HG02852 (cell line): ENCODE data around the gene ATG12.
"Not testable (repeated sequence)": the region's sequence is repeated elsewhere in the genome, so short reads cannot be mapped to it uniquely, and the experiment has no call there.

Experiments
- ATAC-seq: cut with Tn5 transposase; IDR thresholded peaks from one replicate; pipeline ENCODE4 v1.9.1; 2021; ENCODE audit warnings: mild to moderate bottlenecking, moderate library complexity; ENCODE audit not compliant: unreplicated experiment

ATG12 gene

GRCh38 chr5:115841382-115842088, at the start of gene ATG12, which contains the start of gene AP3S1:
ATG12 (minus strand) TSS chr5:115841565; CDS start chr5:115841552, 13 bp downstream.
AP3S1 (plus strand) TSS chr5:115841935; CDS start chr5:115842038, 103 bp downstream.
- peak; percentile 83 for ATAC-seq

GRCh38 chr5:115888027-115888426, 46.7 kb upstream of the ATG12 start:
- ATAC-seq, result no peak

- ATAC-seq, result not testable (repeated sequence)
Observed at GRCh38 chr5:115885208-115885607, 43.8 kb upstream of the ATG12 start.

GRCh38 chr5:115884704-115885103, 43.3 kb upstream of the ATG12 start:
- no peak for ATAC-seq

- ATAC-seq, result not testable (repeated sequence)
Observed at GRCh38 chr5:115882434-115882833, 41.1 kb upstream of the ATG12 start.

- not testable (repeated sequence) for ATAC-seq
Observed at GRCh38 chr5:115877342-115877741, 36.0 kb upstream of the ATG12 start.

- ATAC-seq, result no peak
Observed at GRCh38 chr5:115875447-115875846, 34.1 kb upstream of the ATG12 start.

- ATAC-seq, result no peak
Observed at GRCh38 chr5:115873392-115873791, 32.0 kb upstream of the ATG12 start.

GRCh38 chr5:115872447-115872846, 31.1 kb upstream of the ATG12 start:
- no peak for ATAC-seq

- no peak for ATAC-seq
Observed at GRCh38 chr5:115869256-115869795, 28.0 kb upstream of the ATG12 start.

- ATAC-seq, result no peak
Observed at GRCh38 chr5:115859378-115859777, 18.0 kb upstream of the ATG12 start.

- ATAC-seq, result no peak
Observed at GRCh38 chr5:115858396-115858795, 17.0 kb upstream of the ATG12 start.

- ATAC-seq, result no peak
Observed at GRCh38 chr5:115857626-115858349, 16.4 kb upstream of the ATG12 start.

GRCh38 chr5:115857057-115857479, 15.7 kb upstream of the ATG12 start:
- no peak for ATAC-seq

- ATAC-seq, result no peak
Observed at GRCh38 chr5:115855959-115856358, 14.6 kb upstream of the ATG12 start.

- ATAC-seq, result no peak
Observed at GRCh38 chr5:115854139-115854538, 12.8 kb upstream of the ATG12 start.

- ATAC-seq, result no peak
Observed at GRCh38 chr5:115850744-115851416, 9.5 kb upstream of the ATG12 start.

GRCh38 chr5:115849258-115849798, 8.0 kb upstream of the ATG12 start:
- ATAC-seq, result no peak

GRCh38 chr5:115847290-115847689, 5.9 kb upstream of the ATG12 start:
- ATAC-seq, result no peak

GRCh38 chr5:115844321-115844817, 3.0 kb upstream of the ATG12 start:
- no peak for ATAC-seq
